Measurements from ENCODE around the gene SLC13A3.

GRCh38 chr20:46569961-46570360 is 81.3 kb downstream of the SLC13A3 start:
- TF ChIP-seq CTCF (IDR thresholded peaks at IDR 0.05; ENCODE audit: low read length) (no peak), EZH2 (IDR thresholded peaks at IDR 0.05; ENCODE audit: borderline replicate concordance, low read length) (no peak)

Measured in OCI-LY1 (cell line).